H1 (cell line): ENCODE measurements around the gene MAPK11. TPM values are rescaled to one million over a fixed set of nuclear protein-coding genes. Genes with fewer than 3 reads are reported as not detected.

ENCODE experiments used
- ATF3 ChIP-seq: IDR thresholded peaks from 2 replicates; pipeline ENCODE4 v1.6.1; 2011; ENCODE audit warnings: low read depth, mild to moderate bottlenecking, low read length; ENCODE audit not compliant: insufficient read depth
- CHD2 ChIP-seq: IDR thresholded peaks from 2 replicates; pipeline ENCODE4 v1.6.1; 2012; ENCODE audit warnings: low read length, improper control_type of control experiment
- E2F6 ChIP-seq: IDR thresholded peaks from 2 replicates; pipeline ENCODE4 v1.6.1; 2012; ENCODE audit warnings: inconsistent platforms
- POU5F1 ChIP-seq: IDR thresholded peaks from 2 replicates; pipeline ENCODE4 v1.6.1; 2011; ENCODE audit warnings: low read depth, mild to moderate bottlenecking, low read length, moderate library complexity
- SIRT6 ChIP-seq: IDR thresholded peaks from one replicate; pipeline ENCODE4 v1.7.1; 2012; ENCODE audit warnings: low read length, inconsistent platforms
- SP4 ChIP-seq: IDR thresholded peaks from 2 replicates; pipeline ENCODE4 v1.6.1; 2012; ENCODE audit warnings: low read length, inconsistent platforms
- YY1 ChIP-seq: IDR thresholded peaks from 2 replicates; pipeline ENCODE4 v1.6.1; 2011; ENCODE audit warnings: low read depth, mild to moderate bottlenecking, low read length
- polyA plus RNA-seq, 7 experiments: library from polyadenylated mRNA; depleted of rRNA in 3 of 7; stranded (reverse) in 5 of 7; unstranded in 2 of 7; fragments of >200 nt in 5 of 7; fragments of 200-250 nt in 2 of 7; gene quantifications; 1 replicate in 5 of 7; 2 replicates in 1 of 7; 4 replicates in 1 of 7; pipeline versions ENCODE4 v1.2.1 to v1.2.3, GENCODE V29; 2011 to 2013; ENCODE audit warnings: missing spikeins in 2 of 7, mixed read lengths in 2 of 7
- total RNA-seq: library from RNA; stranded (reverse); fragmentation: NEBNext Ultra II Directional; extraction: Animal tissue kit (Norgen Biotek cat#: 25700); gene quantifications from 2 replicates; pipeline ENCODE4 v1.2.1, GENCODE V29; 2021

The MAPK11 gene
- total and polyA plus RNA-seq, 2 of the 8 experiments (the other 6 are each of a cell fraction or from before 2014, with no cell fraction given), result 0.70 to 1.5 TPM

GRCh38 chr22:50250249-50250554, 20.0 kb downstream of the MAPK11 start (continued):
- TF ChIP-seq SP4 (no peak), CHD2 (no peak), SIRT6 (no peak), ATF3 (no peak), YY1 (no peak), POU5F1 (no peak), E2F6 (no peak)
- TF ChIP-seq, all 59 proteins: peak for 0
